ENCODE measurements around the gene SNAPC2. TPM values are rescaled to one million over a fixed set of nuclear protein-coding genes. Genes with fewer than 3 reads are reported as not detected.

The SNAPC2 gene
- total and polyA plus RNA-seq, 2 experiments from 2014 or later: 33.7 to 47.2 TPM

GRCh38 chr19:7903244-7904073 lies 16.7 kb upstream of the SNAPC2 start, which contains the start of gene MAP2K7:
MAP2K7 (plus strand) TSS chr19:7903877; CDS start chr19:7903945, 68 bp downstream.
- Histone ChIP-seq H3K27me3 (replicated peaks; ENCODE audit: insufficient read depth) (no peaks in the 10 kb centered on the region), H3K4me3 (peak within 1 kb of the TSS; percentile 89), H3F3A (ENCODE audit: insufficient read depth) (no peaks in the 10 kb centered on the region), H3K9me3 (ENCODE audit: low read depth) (no peaks in the 10 kb centered on the region), H3K4me2 (ENCODE audit: unreplicated experiment) (peak within 1 kb of the TSS; percentile 98), H3K4me1 (ENCODE audit: insufficient read depth) (peaks cover 10% of the 10 kb centered on the region), H3K36me3 (ENCODE audit: low read depth) (no peaks in the 10 kb centered on the region), H2AFZ (peak within 1 kb of the TSS; percentile 82), H3K9me2 (ENCODE audit: insufficient read depth) (no peaks in the 10 kb centered on the region), H3K9ac (peak within 1 kb of the TSS; percentile 89), H3K79me2 (ENCODE audit: insufficient read depth) (peaks cover 52% of the 10 kb centered on the region), H3K27ac (peak within 1 kb of the TSS; percentile 71), H4K20me1 (ENCODE audit: insufficient read depth) (no peaks in the 10 kb centered on the region; the same call in 1 of the 2 replicates)
- WGBS, 2 experiments (ENCODE audit: low coverage in 1 of 2, low lambda C conversion rate in 2 of 2, missing lambda C conversion rate in 2 of 2): 1% methylated on average over 60 to 79 of the region's 89 CpGs
- TF ChIP-seq EZH2phosphoT487 (IDR thresholded peaks at IDR 0.05; ENCODE audit: insufficient read depth, low read depth) (no peak), EZH2 (IDR thresholded peaks at IDR 0.05; ENCODE audit: insufficient read depth, poor library complexity, severe bottlenecking) (no peak)
- DNase-seq: peak; percentile 100
- in situ Hi-C loops (cut with MboI): no loop called here

GRCh38 chr19:7904074-7905020 lies 15.8 kb upstream of the SNAPC2 start:
- Histone ChIP-seq H3K4me3 (peak overlapping the region; percentile 83), H3F3A (ENCODE audit: insufficient read depth) (no peaks in the 10 kb centered on the region), H3K9ac (peak overlapping the region; percentile 89), H2AFZ (no peak overlapping the region), H3K4me2 (ENCODE audit: unreplicated experiment) (peak overlapping the region; percentile 90), H3K4me1 (ENCODE audit: insufficient read depth) (peaks cover 10% of the 10 kb centered on the region), H3K9me2 (ENCODE audit: insufficient read depth) (no peaks in the 10 kb centered on the region), H3K9me3 (ENCODE audit: low read depth) (no peaks in the 10 kb centered on the region), H3K79me2 (ENCODE audit: insufficient read depth) (peaks cover 56% of the 10 kb centered on the region), H3K36me3 (ENCODE audit: low read depth) (no peaks in the 10 kb centered on the region), H3K27ac (peak overlapping the region; percentile 42; the same call in 1 of the 2 replicates), H4K20me1 (ENCODE audit: insufficient read depth) (no peaks in the 10 kb centered on the region; the same call in 1 of the 2 replicates), H3K27me3 (replicated peaks; ENCODE audit: insufficient read depth) (no peaks in the 10 kb centered on the region)
- DNase-seq: no peak
- 11 to 19% methylated on average over 33 to 61 of the region's 68 CpGs for WGBS, 2 experiments (ENCODE audit: low coverage in 1 of 2, low lambda C conversion rate in 2 of 2, missing lambda C conversion rate in 2 of 2)
- in situ Hi-C loops (cut with MboI): no loop called here
- TF ChIP-seq EZH2 (IDR thresholded peaks at IDR 0.05; ENCODE audit: insufficient read depth, poor library complexity, severe bottlenecking) (no peak), EZH2phosphoT487 (IDR thresholded peaks at IDR 0.05; ENCODE audit: insufficient read depth, low read depth) (no peak)

- peaks cover 10% of the 10 kb centered on the region for H3K4me1 ChIP-seq (ENCODE audit: insufficient read depth)
- H3K27me3 ChIP-seq (replicated peaks; ENCODE audit: insufficient read depth): no peaks in the 10 kb centered on the region
- H3K27ac ChIP-seq: no peak overlapping the region
- H3K9me3 ChIP-seq (ENCODE audit: low read depth): no peaks in the 10 kb centered on the region
- TF ChIP-seq EZH2phosphoT487 (IDR thresholded peaks at IDR 0.05; ENCODE audit: insufficient read depth, low read depth): no peak
- no peak for TF ChIP-seq EZH2 (IDR thresholded peaks at IDR 0.05; ENCODE audit: insufficient read depth, poor library complexity, severe bottlenecking)
- H4K20me1 ChIP-seq (ENCODE audit: insufficient read depth): no peaks in the 10 kb centered on the region; the same call in 1 of the 2 replicates
- H3K36me3 ChIP-seq (ENCODE audit: low read depth): no peaks in the 10 kb centered on the region
- WGBS, 2 experiments (ENCODE audit: low coverage in 1 of 2, low lambda C conversion rate in 2 of 2, missing lambda C conversion rate in 2 of 2): 70 to 71% methylated on average over 9 to 10 of the region's 10 CpGs
- H3F3A ChIP-seq (ENCODE audit: insufficient read depth): no peaks in the 10 kb centered on the region
- H3K9ac ChIP-seq: peak overlapping the region; percentile 89
- H3K4me2 ChIP-seq (ENCODE audit: unreplicated experiment): peak overlapping the region; percentile 90
- H3K9me2 ChIP-seq (ENCODE audit: insufficient read depth): no peaks in the 10 kb centered on the region
- in situ Hi-C loops (cut with MboI): no loop called here
- no peak for DNase-seq
- H2AFZ ChIP-seq: no peak overlapping the region
- H3K4me3 ChIP-seq: peak overlapping the region; percentile 83
- peaks cover 56% of the 10 kb centered on the region for H3K79me2 ChIP-seq (ENCODE audit: insufficient read depth)
Measured at GRCh38 chr19:7905268-7905667, 14.9 kb upstream of the SNAPC2 start.

GRCh38 chr19:7905859-7906258 lies 14.3 kb upstream of the SNAPC2 start:
- in situ Hi-C loops (cut with MboI): no loop called here
- no peak for DNase-seq
- Histone ChIP-seq H4K20me1 (ENCODE audit: insufficient read depth) (no peaks in the 10 kb centered on the region; the same call in 1 of the 2 replicates), H3K79me2 (ENCODE audit: insufficient read depth) (peaks cover 56% of the 10 kb centered on the region), H3K4me1 (ENCODE audit: insufficient read depth) (peaks cover 10% of the 10 kb centered on the region), H3F3A (ENCODE audit: insufficient read depth) (no peaks in the 10 kb centered on the region), H2AFZ (no peak overlapping the region), H3K9ac (peak overlapping the region; percentile 89; the same call in 1 of the 2 replicates), H3K9me2 (ENCODE audit: insufficient read depth) (no peaks in the 10 kb centered on the region), H3K36me3 (ENCODE audit: low read depth) (no peaks in the 10 kb centered on the region), H3K4me2 (ENCODE audit: unreplicated experiment) (no peak overlapping the region), H3K4me3 (no peak overlapping the region), H3K9me3 (ENCODE audit: low read depth) (no peaks in the 10 kb centered on the region), H3K27me3 (replicated peaks; ENCODE audit: insufficient read depth) (no peaks in the 10 kb centered on the region), H3K27ac (no peak overlapping the region)
- TF ChIP-seq EZH2 (IDR thresholded peaks at IDR 0.05; ENCODE audit: insufficient read depth, poor library complexity, severe bottlenecking) (no peak), EZH2phosphoT487 (IDR thresholded peaks at IDR 0.05; ENCODE audit: insufficient read depth, low read depth) (no peak)
- 90% methylated on average over 6 to 10 of the region's 10 CpGs for WGBS, 2 experiments (ENCODE audit: low coverage in 1 of 2, low lambda C conversion rate in 2 of 2, missing lambda C conversion rate in 2 of 2)
